Measurements from ENCODE around the gene ASB2.

Gene ASB2

DNA sequence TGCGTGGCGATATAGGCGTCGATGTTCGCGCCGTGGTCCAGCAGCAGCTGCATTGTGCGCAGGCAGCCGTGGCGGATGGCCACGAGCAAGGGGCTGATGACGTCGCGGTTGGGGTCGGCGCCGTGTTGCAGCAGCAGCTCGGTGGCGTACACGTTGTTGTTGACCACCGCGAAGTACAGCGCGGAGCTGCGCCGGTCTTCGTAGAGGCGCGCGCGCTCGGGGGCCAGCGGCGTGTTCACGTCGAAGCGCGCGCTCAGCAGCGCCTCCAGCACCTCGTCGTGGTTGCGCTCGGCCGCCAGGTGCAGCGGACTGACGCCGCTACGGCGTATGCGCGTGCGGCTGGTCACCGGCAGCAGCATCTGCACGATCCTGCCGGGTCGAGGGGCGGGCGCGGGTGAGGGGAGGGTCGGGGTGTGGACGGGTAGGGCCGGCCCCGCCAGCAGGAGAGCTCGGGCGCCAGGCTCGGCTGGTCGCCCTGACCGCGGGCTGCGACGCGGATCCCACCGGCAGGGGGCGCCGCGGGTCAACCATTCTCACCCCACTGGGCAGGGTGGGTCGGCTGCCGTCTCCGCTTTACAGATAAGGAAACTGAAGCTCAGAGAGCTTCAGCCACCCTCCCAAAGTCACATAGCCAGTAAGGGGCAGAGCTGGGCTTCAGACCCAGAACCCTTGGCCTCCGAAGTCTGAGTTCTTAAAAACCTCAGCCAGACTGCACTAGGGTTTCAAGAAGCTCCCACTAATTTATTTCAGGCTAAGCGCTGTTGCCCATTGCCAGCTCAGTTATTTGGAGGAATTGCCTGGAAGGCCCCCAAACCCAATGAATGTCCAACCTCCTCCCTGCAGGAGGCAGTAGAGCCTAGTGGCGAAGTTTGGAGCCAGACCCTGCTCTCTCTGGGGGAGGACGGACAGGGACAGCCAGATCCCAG, 36.8 kb downstream of the ASB2 start:
- H3K4me1 ChIP-seq (ENCODE audit: control insufficient read depth in 1 of 2, insufficient read depth in 1 of 2, low read depth in 1 of 2, low read length in 1 of 2) = peaks cover 0 to 11% of the 10 kb centered on the region in 2 experiments
- H3K4me3 ChIP-seq (ENCODE audit: low read depth in 1 of 2, low read length in 1 of 2) = peak overlapping the region; percentile 32 to 61
- no peak overlapping the region for H3K27ac ChIP-seq
- no peaks in the 10 kb centered on the region for H3K36me3 ChIP-seq
- TF ChIP-seq, protein P1, sequence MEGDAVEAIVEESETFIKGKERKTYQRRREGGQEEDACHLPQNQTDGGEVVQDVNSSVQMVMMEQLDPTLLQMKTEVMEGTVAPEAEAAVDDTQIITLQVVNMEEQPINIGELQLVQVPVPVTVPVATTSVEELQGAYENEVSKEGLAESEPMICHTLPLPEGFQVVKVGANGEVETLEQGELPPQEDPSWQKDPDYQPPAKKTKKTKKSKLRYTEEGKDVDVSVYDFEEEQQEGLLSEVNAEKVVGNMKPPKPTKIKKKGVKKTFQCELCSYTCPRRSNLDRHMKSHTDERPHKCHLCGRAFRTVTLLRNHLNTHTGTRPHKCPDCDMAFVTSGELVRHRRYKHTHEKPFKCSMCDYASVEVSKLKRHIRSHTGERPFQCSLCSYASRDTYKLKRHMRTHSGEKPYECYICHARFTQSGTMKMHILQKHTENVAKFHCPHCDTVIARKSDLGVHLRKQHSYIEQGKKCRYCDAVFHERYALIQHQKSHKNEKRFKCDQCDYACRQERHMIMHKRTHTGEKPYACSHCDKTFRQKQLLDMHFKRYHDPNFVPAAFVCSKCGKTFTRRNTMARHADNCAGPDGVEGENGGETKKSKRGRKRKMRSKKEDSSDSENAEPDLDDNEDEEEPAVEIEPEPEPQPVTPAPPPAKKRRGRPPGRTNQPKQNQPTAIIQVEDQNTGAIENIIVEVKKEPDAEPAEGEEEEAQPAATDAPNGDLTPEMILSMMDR (IDR thresholded peaks at IDR 0.05) = peak; percentile 90
- H3K27me3 ChIP-seq = peaks cover 33% of the 10 kb centered on the region
- no peaks in the 10 kb centered on the region for H3K9me3 ChIP-seq

DNA sequence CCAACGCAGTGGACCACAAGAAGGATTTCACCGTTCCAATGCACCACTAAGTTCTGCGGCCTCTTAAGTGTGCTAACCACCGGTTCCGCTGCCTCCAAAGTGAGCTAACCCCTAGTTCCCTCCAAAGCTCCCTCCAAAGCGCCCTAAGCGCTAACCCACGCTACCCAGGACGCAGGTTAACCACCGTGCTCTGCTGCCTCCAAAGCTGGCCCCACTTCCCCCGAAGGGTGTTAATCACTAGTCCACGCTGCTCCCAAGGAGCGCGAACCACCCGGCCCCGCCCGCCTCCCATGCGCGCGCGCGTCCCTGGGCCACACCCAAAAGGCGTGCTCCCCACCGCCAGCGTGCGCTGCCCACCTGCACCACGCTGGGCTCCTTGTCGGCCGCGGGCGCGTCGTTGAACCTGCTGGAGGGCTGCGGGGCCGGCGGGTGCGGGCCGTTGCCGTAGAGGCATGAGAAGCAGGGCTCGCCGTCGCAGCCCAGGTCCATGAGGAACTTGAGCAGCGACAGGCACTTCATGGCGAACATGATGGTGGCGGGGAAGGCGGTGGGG, 37.5 kb downstream of the ASB2 start:
- H3K4me3 ChIP-seq (ENCODE audit: low read depth in 1 of 2, low read length in 1 of 2) = peak overlapping the region in 1 of 2 experiments; percentile 61
- H3K4me1 ChIP-seq (ENCODE audit: control insufficient read depth in 1 of 2, insufficient read depth in 1 of 2, low read depth in 1 of 2, low read length in 1 of 2) = peaks cover 0 to 11% of the 10 kb centered on the region in 2 experiments
- H3K9me3 ChIP-seq = no peaks in the 10 kb centered on the region
- H3K36me3 ChIP-seq = no peaks in the 10 kb centered on the region
- no peak overlapping the region for H3K27ac ChIP-seq
- TF ChIP-seq, protein P1 (IDR thresholded peaks at IDR 0.05) = no peak
- H3K27me3 ChIP-seq = peaks cover 33% of the 10 kb centered on the region

GRCh38 chr14:93937519-93937918, 38.9 kb downstream of the ASB2 start:
- Histone ChIP-seq H3K4me3 (ENCODE audit: low read depth in 1 of 2, low read length in 1 of 2) (no peak overlapping the region), H3K27me3 (peaks cover 33% of the 10 kb centered on the region), H3K9me3 (no peaks in the 10 kb centered on the region), H3K4me1 (ENCODE audit: control insufficient read depth in 1 of 2, insufficient read depth in 1 of 2, low read depth in 1 of 2, low read length in 1 of 2) (peaks cover 0 to 11% of the 10 kb centered on the region in 2 experiments), H3K36me3 (no peaks in the 10 kb centered on the region), H3K27ac (no peak overlapping the region)
- TF ChIP-seq, protein P1 (IDR thresholded peaks at IDR 0.05) = no peak

DNA sequence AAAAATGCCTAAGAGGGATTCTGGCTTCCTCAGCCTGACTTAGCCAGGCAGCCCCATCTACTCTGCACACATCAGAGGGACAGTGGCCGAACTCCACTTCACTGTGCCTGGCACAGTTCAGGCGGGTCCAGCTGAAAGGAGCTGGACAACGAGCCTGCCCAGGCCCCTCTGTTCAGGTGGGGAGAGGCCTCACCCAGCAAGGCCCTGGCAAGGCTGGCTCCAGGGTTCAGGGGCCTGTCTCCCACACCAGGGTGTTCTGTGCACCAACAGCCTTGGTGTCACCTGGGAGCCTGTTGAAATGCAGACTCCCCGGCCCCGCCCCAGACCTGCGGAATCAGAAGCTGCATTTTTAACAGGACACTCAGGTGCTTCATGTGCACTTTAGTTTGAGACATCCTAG, 39.4 kb downstream of the ASB2 start:
- TF ChIP-seq, protein P1 (IDR thresholded peaks at IDR 0.05) = no peak
- Histone ChIP-seq H3K9me3 (no peaks in the 10 kb centered on the region), H3K27me3 (peaks cover 33% of the 10 kb centered on the region), H3K27ac (no peak overlapping the region), H3K4me3 (ENCODE audit: low read depth in 1 of 2, low read length in 1 of 2) (no peak overlapping the region), H3K36me3 (no peaks in the 10 kb centered on the region), H3K4me1 (ENCODE audit: control insufficient read depth in 1 of 2, insufficient read depth in 1 of 2, low read depth in 1 of 2, low read length in 1 of 2) (peaks cover 0 to 11% of the 10 kb centered on the region in 2 experiments)

DNA sequence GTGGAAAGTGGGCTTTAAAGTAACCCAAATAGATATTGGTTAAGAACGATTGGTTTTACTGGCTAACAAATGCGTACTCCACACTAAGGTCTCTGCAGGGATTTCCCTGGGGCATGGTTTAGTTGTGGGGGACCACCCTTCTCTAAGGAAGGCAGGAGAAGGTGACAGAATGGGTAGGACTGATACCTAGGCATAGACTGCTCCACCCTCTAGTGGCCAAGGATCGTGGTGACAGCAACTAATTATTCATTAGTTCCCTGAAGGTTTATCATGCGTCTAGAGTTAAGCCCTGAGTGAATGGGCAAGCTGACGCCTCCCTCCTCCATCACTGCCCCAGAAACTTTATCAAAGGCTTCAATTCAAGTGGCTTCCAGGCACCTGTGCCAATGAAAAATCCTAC, 40.1 kb downstream of the ASB2 start:
- H3K9me3 ChIP-seq = no peaks in the 10 kb centered on the region
- peaks cover 0 to 11% of the 10 kb centered on the region in 2 experiments for H3K4me1 ChIP-seq (ENCODE audit: control insufficient read depth in 1 of 2, insufficient read depth in 1 of 2, low read depth in 1 of 2, low read length in 1 of 2)
- H3K27ac ChIP-seq = no peak overlapping the region
- H3K4me3 ChIP-seq (ENCODE audit: low read depth in 1 of 2, low read length in 1 of 2) = no peak overlapping the region
- H3K36me3 ChIP-seq = no peaks in the 10 kb centered on the region
- peaks cover 33% of the 10 kb centered on the region for H3K27me3 ChIP-seq
- TF ChIP-seq, protein P1 (IDR thresholded peaks at IDR 0.05) = no peak

Data from neutrophil (primary cell).